GM23338 (cell line): ENCODE results near the gene TUG1.

Experiments
- CREB1 ChIP-seq: fragments of 250-450 bp; sonication (Bioruptor Pico); IDR thresholded peaks from 2 replicates; pipeline ENCODE4 v1.5.0; 2020; ENCODE audit warnings: low read depth, mild to moderate bottlenecking, moderate library complexity
- CTCF ChIP-seq, 2 experiments: fragments of 200-600 bp in 1 of 2; sonication (generic) in 1 of 2; conservative IDR thresholded peaks; 2 replicates each; pipeline versions ENCODE4 v1.5.1 to v1.6.1; 2016 to 2017; ENCODE audit warnings: antibody characterized with exemption in 2 of 2, low read depth in 2 of 2, mild to moderate bottlenecking in 2 of 2, moderate library complexity in 1 of 2
- EZH2 ChIP-seq: fragments of 200-600 bp; sonication (generic); IDR thresholded peaks from one replicate; pipeline ENCODE4 v1.8.0; 2017; ENCODE audit warnings: antibody characterized with exemption, mild to moderate bottlenecking, low read depth; ENCODE audit not compliant: unreplicated experiment
- EZH2phosphoT487 ChIP-seq: fragments of 200-600 bp; sonication (generic); IDR thresholded peaks from one replicate; pipeline ENCODE4 v1.8.1; 2018; ENCODE audit warnings: antibody characterized with exemption; ENCODE audit not compliant: unreplicated experiment
- JUNB ChIP-seq: IDR thresholded peaks from one replicate; pipeline ENCODE4 v1.6.1; 2016; ENCODE audit warnings: antibody characterized with exemption; ENCODE audit not compliant: unreplicated experiment
- NANOG ChIP-seq: IDR thresholded peaks from 2 replicates; pipeline ENCODE4 v1.6.1; 2016; ENCODE audit warnings: antibody characterized with exemption, borderline replicate concordance
- POLR2AphosphoS5 ChIP-seq: IDR thresholded peaks from 2 replicates; pipeline ENCODE4 v1.6.1; 2016; ENCODE audit warnings: antibody characterized with exemption, low read depth
- REST ChIP-seq: IDR thresholded peaks from one replicate; pipeline ENCODE4 v1.6.1; 2018; ENCODE audit warnings: antibody characterized with exemption; ENCODE audit not compliant: unreplicated experiment
- STAT1 ChIP-seq: IDR thresholded peaks from one replicate; pipeline ENCODE4 v1.6.1; 2016; ENCODE audit warnings: antibody characterized with exemption; ENCODE audit not compliant: unreplicated experiment
- ZNF114 ChIP-seq: fragments of 250-450 bp; sonication (Bioruptor Pico); IDR thresholded peaks from 2 replicates; pipeline ENCODE4 v1.5.0; 2020; ENCODE audit warnings: mild to moderate bottlenecking, moderate library complexity
- ZNF331 ChIP-seq: fragments of 250-450 bp; sonication (Bioruptor Pico); IDR thresholded peaks from 2 replicates; pipeline ENCODE4 v1.5.0; 2020; ENCODE audit warnings: low read depth, mild to moderate bottlenecking, moderate library complexity
- ZNF462 ChIP-seq: fragments of 250-450 bp; sonication (Bioruptor Pico); IDR thresholded peaks from 2 replicates; pipeline ENCODE4 v1.5.0; 2020; ENCODE audit warnings: mild to moderate bottlenecking, moderate library complexity
- TF ChIP-seq, protein P1 (sequence below): IDR thresholded peaks from 2 replicates; pipeline ENCODE4 v1.6.1; 2016; ENCODE audit warnings: antibody characterized with exemption

DNA sequence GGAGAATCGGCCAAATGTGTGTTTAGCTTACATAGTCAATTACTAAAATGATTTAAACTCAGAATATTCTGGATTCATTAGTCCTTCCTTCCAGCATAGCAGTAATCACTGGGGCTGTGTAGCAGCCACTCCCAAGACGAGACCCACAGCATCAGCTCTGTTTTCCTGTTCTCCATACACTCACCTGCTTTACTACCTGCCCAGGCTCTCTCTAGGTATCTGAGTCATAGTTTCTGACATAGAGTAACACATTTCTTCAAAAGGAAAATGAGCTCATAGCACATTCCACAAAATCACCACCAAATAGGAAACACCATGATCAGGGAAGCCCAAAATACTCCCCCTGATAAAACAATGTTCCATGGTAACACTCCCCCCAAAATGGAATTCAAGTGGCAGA lies 23.4 kb upstream of the TUG1 start:
- TF ChIP-seq CTCF (conservative IDR thresholded peaks at IDR 0.05; ENCODE audit: low read depth in 2 of 2): no peak
- no peak for TF ChIP-seq EZH2
- no peak for TF ChIP-seq REST
- TF ChIP-seq POLR2AphosphoS5: no peak
- no peak for TF ChIP-seq NANOG
- TF ChIP-seq ZNF114 (CRISPR knock-in tag): no peak
- TF ChIP-seq EZH2phosphoT487: no peak
- TF ChIP-seq ZNF331: no peak
- no peak for TF ChIP-seq CREB1
- TF ChIP-seq JUNB: no peak
- TF ChIP-seq, protein P1, sequence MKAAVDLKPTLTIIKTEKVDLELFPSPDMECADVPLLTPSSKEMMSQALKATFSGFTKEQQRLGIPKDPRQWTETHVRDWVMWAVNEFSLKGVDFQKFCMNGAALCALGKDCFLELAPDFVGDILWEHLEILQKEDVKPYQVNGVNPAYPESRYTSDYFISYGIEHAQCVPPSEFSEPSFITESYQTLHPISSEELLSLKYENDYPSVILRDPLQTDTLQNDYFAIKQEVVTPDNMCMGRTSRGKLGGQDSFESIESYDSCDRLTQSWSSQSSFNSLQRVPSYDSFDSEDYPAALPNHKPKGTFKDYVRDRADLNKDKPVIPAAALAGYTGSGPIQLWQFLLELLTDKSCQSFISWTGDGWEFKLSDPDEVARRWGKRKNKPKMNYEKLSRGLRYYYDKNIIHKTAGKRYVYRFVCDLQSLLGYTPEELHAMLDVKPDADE: no peak
- no peak for TF ChIP-seq STAT1
- TF ChIP-seq ZNF462: no peak
